Gastrocnemius medialis (tissue), 4 donors: ENCODE measurements around the gene POM121C. TPM values are rescaled to one million over a fixed set of nuclear protein-coding genes. Genes with fewer than 3 reads are reported as not detected.
"Not testable (repeated sequence)": the region's sequence is repeated elsewhere in the genome, so short reads cannot be mapped to it uniquely, and the experiment has no call there.

Experiments
- ATAC-seq, 2 donors: fragments of 150-250 bp; one replicate each; pipeline ENCODE4 v1.9.1; 2016
- DNase-seq, 2 donors: peaks; one replicate each; pipeline ENCODE4 v3.0.0-alpha.2; 2019
- H3K27ac ChIP-seq, 4 donors: fragments of 200-600 bp; sonication (generic); 1 replicate in 1 of 4; 2 replicates in 3 of 4; pipeline ENCODE4 v1.5.1; 2016 to 2018; ENCODE audit warnings: mild to moderate bottlenecking in 2 of 4, moderate library complexity in 1 of 4
- H3K27me3 ChIP-seq, 3 donors: fragments of 200-600 bp; sonication (generic) in 2 of 3; 1 replicate in 1 of 3; 2 replicates in 2 of 3; pipeline versions ENCODE4 v1.5.1 to v1.6.0; 2016 to 2019; ENCODE audit warnings: mild to moderate bottlenecking in 1 of 3, moderate library complexity in 1 of 3
- H3K36me3 ChIP-seq, 2 donors: fragments of 200-600 bp; sonication (generic) in 1 of 2; one replicate each; pipeline ENCODE4 v1.5.1; 2017 to 2018
- H3K4me1 ChIP-seq, 2 donors: fragments of 200-600 bp; sonication (generic) in 1 of 2; one replicate each; pipeline ENCODE4 v1.5.1; 2016 to 2017; ENCODE audit warnings: mild to moderate bottlenecking in 2 of 2
- H3K4me3 ChIP-seq, 4 donors: fragments of 200-600 bp; sonication (generic) in 3 of 4; 1 replicate in 1 of 4; 2 replicates in 3 of 4; pipeline ENCODE4 v1.5.1; 2016 to 2019; ENCODE audit warnings: mild to moderate bottlenecking in 2 of 4
- H3K9me3 ChIP-seq, 3 donors: fragments of 200-600 bp; sonication (generic) in 2 of 3; 1 replicate in 1 of 3; 2 replicates in 2 of 3; pipeline ENCODE4 v1.5.1; 2016 to 2019
- in situ Hi-C, 4 donors: fragments of 200-750 bp; cut with MboI; loops; one replicate each; pipeline versions ENCODE4 v1.15.0 to v1.8.0; 2017; ENCODE audit warnings: low sequenced_read_pairs in 4 of 4
- intact Hi-C: fragments of 100-400 bp; cut with DNase I; formaldehyde crosslinking; loops from one replicate; pipeline ENCODE4 v1.15.1; 2023; ENCODE audit warnings: low total_unique reads
- total RNA-seq, 4 donors: library from RNA; depleted of rRNA; stranded (reverse); fragments of >200 nt; gene quantifications; one replicate each; pipeline versions ENCODE4 v1.1.0 to v1.2.3, GENCODE V29; 2016

The POM121C gene
- total RNA-seq, 4 donors from 2014 or later, result 6.6 to 7.9 (median 7.4) TPM

GRCh38 chr7:75419210-75419609 is 66.9 kb downstream of the POM121C start:
- H3K4me1 ChIP-seq, intact Hi-C loops, H3K4me3 ChIP-seq, in situ Hi-C loops, H3K27me3 ChIP-seq, DNase-seq, H3K27ac ChIP-seq, H3K9me3 ChIP-seq, ATAC-seq: not testable (repeated sequence)
- H3K36me3 ChIP-seq, result peaks cover 0 to 21% of the 10 kb centered on the region in 2 donors

- H3K36me3 ChIP-seq, result peaks cover 0 to 18% of the 10 kb centered on the region in 2 donors
- H3K4me1 ChIP-seq, H3K27ac ChIP-seq, intact Hi-C loops, H3K27me3 ChIP-seq, DNase-seq, in situ Hi-C loops, H3K9me3 ChIP-seq, ATAC-seq, H3K4me3 ChIP-seq: not testable (repeated sequence)
Measured at GRCh38 chr7:75418292-75418858, 67.7 kb downstream of the POM121C start.

GRCh38 chr7:75416787-75417186 is 69.3 kb downstream of the POM121C start:
- peaks cover 0 to 15% of the 10 kb centered on the region in 2 donors for H3K36me3 ChIP-seq
- H3K27ac ChIP-seq, DNase-seq, in situ Hi-C loops, H3K4me1 ChIP-seq, H3K9me3 ChIP-seq, H3K27me3 ChIP-seq, H3K4me3 ChIP-seq, intact Hi-C loops, ATAC-seq: not testable (repeated sequence)

GRCh38 chr7:75415829-75416373 is 70.2 kb downstream of the POM121C start:
- H3K27ac ChIP-seq, result peak overlapping the region in 1 of 4 donors; percentile 22
- H3K4me3 ChIP-seq, intact Hi-C loops, H3K9me3 ChIP-seq, H3K36me3 ChIP-seq, H3K27me3 ChIP-seq, H3K4me1 ChIP-seq, in situ Hi-C loops: not testable (repeated sequence)
- DNase-seq (peak in 1 of 2 donors; percentile 27), ATAC-seq (peak in 1 of 2 donors; percentile 40)

GRCh38 chr7:75415428-75415817 is 70.7 kb downstream of the POM121C start:
- DNase-seq, H3K27me3 ChIP-seq, in situ Hi-C loops, H3K4me1 ChIP-seq, H3K4me3 ChIP-seq, intact Hi-C loops, H3K36me3 ChIP-seq, H3K9me3 ChIP-seq: not testable (repeated sequence)
- peak overlapping the region in 1 of 4 donors; percentile 22 for H3K27ac ChIP-seq
- peak in 1 of 2 donors; percentile 2 for ATAC-seq

- DNase-seq, result not testable (repeated sequence)
Measured at GRCh38 chr7:75414708-75415427, 71.2 kb downstream of the POM121C start.

GRCh38 chr7:75414204-75414603 is 71.9 kb downstream of the POM121C start:
- DNase-seq, H3K9me3 ChIP-seq, H3K27me3 ChIP-seq, H3K36me3 ChIP-seq, H3K4me1 ChIP-seq, intact Hi-C loops, H3K27ac ChIP-seq, H3K4me3 ChIP-seq, ATAC-seq, in situ Hi-C loops: not testable (repeated sequence)

More at GRCh38 chr7:75414708-75415427, 71.2 kb downstream of the POM121C start:
- H3K4me3 ChIP-seq, H3K27me3 ChIP-seq, H3K4me1 ChIP-seq, in situ Hi-C loops, intact Hi-C loops, ATAC-seq, H3K36me3 ChIP-seq, H3K9me3 ChIP-seq: not testable (repeated sequence)
- peak overlapping the region in 1 of 4 donors; percentile 22 for H3K27ac ChIP-seq

GRCh38 chr7:75410823-75411173 is 75.3 kb downstream of the POM121C start:
- H3K27me3 ChIP-seq, H3K36me3 ChIP-seq, H3K27ac ChIP-seq, H3K4me3 ChIP-seq, in situ Hi-C loops, H3K9me3 ChIP-seq, DNase-seq, H3K4me1 ChIP-seq, intact Hi-C loops, ATAC-seq: not testable (repeated sequence)

- in situ Hi-C loops, intact Hi-C loops, H3K4me1 ChIP-seq, H3K27me3 ChIP-seq, DNase-seq, H3K36me3 ChIP-seq, H3K9me3 ChIP-seq: not testable (repeated sequence)
- Histone ChIP-seq H3K4me3 (peak overlapping the region in 3 of 4 donors; percentile 32 to 57 (median 48)), H3K27ac (peak overlapping the region in 3 of 4 donors; percentile 56 to 62 (median 61))
- ATAC-seq, result peak; percentile 92 to 94
Measured at GRCh38 chr7:75409880-75410822, 75.9 kb downstream of the POM121C start.

GRCh38 chr7:75404663-75405062 is 81.4 kb downstream of the POM121C start:
- intact Hi-C loops, H3K27ac ChIP-seq, H3K4me1 ChIP-seq, DNase-seq, H3K27me3 ChIP-seq, H3K9me3 ChIP-seq, H3K4me3 ChIP-seq, in situ Hi-C loops, H3K36me3 ChIP-seq: not testable (repeated sequence)
- ATAC-seq, result peak in 1 of 2 donors; percentile 55
